Esophagus muscularis mucosa (tissue), 4 donors: ENCODE results near the gene ADAT3. TPM values are rescaled to one million over a fixed set of nuclear protein-coding genes. Genes with fewer than 3 reads are reported as not detected.

Experiments used
- DNase-seq: peaks from one replicate; pipeline ENCODE4 v3.0.0-alpha.2; 2017; ENCODE audit errors: extremely low spot score
- H3K27ac ChIP-seq, 4 donors: fragments of 200-600 bp; sonication (generic); replicated peaks in 1 of 4; 1 replicate in 3 of 4; 2 replicates in 1 of 4; pipeline ENCODE4 v1.5.1; 2016 to 2019; ENCODE audit warnings: mild to moderate bottlenecking in 1 of 4
- H3K27me3 ChIP-seq, 4 donors: fragments of 200-600 bp; sonication (generic); one replicate each; pipeline versions ENCODE4 v1.5.1 to v1.6.0; 2016 to 2019
- H3K36me3 ChIP-seq, 4 donors: fragments of 200-600 bp; sonication (generic); one replicate each; pipeline ENCODE4 v1.5.1; 2016 to 2019
- H3K4me1 ChIP-seq, 4 donors: fragments of 200-600 bp; sonication (generic); one replicate each; pipeline ENCODE4 v1.5.1; 2016 to 2019
- H3K4me3 ChIP-seq, 4 donors: fragments of 200-600 bp; sonication (generic); 1 replicate in 2 of 4; 2 replicates in 2 of 4; pipeline ENCODE4 v1.5.1; 2016 to 2019; ENCODE audit warnings: mild to moderate bottlenecking in 4 of 4, moderate library complexity in 1 of 4
- H3K9me3 ChIP-seq, 4 donors: fragments of 200-600 bp; sonication (generic); 1 replicate in 3 of 4; 2 replicates in 1 of 4; pipeline ENCODE4 v1.5.1; 2016 to 2019
- EP300 ChIP-seq: sonication (generic); formaldehyde crosslinking; IDR thresholded peaks from one replicate; pipeline ENCODE4 v1.6.1; 2017; ENCODE audit warnings: antibody characterized with exemption
- POLR2A ChIP-seq: fragments of 450-650 bp; IDR thresholded peaks from one replicate; pipeline ENCODE4 v1.6.1; 2017; ENCODE audit warnings: antibody characterized with exemption, moderate library complexity, mild to moderate bottlenecking, low read depth
- POLR2AphosphoS5 ChIP-seq, 2 donors: sonication (generic); formaldehyde crosslinking; IDR thresholded peaks; one replicate each; pipeline ENCODE4 v1.6.1; 2017; ENCODE audit warnings: antibody characterized with exemption in 2 of 2
- WGBS: methylation state at CpG from one replicate; pipeline ENCODE4 v1.1.5; 2018; 5-methylcytosine and 5-hydroxymethylcytosine counted together
- intact Hi-C: fragments of 100-400 bp; cut with DNase I; formaldehyde crosslinking; loops from one replicate; pipeline ENCODE4 v1.15.1; 2023
- total RNA-seq, 4 donors: library from RNA; depleted of rRNA; stranded (reverse); fragments of >200 nt; gene quantifications; one replicate each; pipeline versions ENCODE4 v1.1.0 to v1.2.1, GENCODE V29; 2016
- TF ChIP-seq, protein P1 (sequence below), 3 experiments: fragments of 200-600 bp in 2 of 3; fragments of 450-650 bp in 1 of 3; sonication (generic) in 2 of 3; IDR thresholded peaks; one replicate each; pipeline ENCODE4 v1.5.1; 2017 to 2019; ENCODE audit warnings: antibody characterized with exemption in 3 of 3, mild to moderate bottlenecking in 2 of 3, moderate library complexity in 1 of 3

Gene ADAT3
- total RNA-seq, 4 donors from 2014 or later = 3.8 to 5.6 (median 4.4) TPM

DNA sequence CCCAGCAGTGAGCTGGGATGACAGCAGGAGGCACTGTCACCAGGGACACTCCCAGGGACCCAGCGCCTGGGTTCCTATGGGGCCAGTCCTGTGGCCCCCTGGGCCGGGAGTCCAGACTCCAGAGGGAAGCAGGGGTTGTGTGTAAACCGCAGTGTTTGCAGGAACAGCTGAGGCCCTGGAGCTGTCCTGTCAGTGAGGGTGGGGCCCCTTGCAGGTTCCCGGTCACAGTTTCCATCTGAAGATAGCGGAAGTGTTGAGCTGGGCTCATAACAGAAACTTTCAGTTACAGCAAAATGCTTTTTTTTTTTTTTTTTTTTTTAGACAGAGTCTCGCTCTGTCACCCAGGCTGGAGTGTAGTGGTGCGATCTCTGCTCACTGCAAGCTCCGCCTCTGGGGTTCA lies 18.1 kb downstream of the ADAT3 start:
- Histone ChIP-seq H3K27ac (no peak overlapping the region), H3K4me3 (no peak overlapping the region), H3K9me3 (no peaks in the 10 kb centered on the region), H3K27me3 (no peaks in the 10 kb centered on the region), H3K36me3 (peaks cover 44 to 74% (median 66%) of the 10 kb centered on the region in 4 donors), H3K4me1 (no peaks in the 10 kb centered on the region)
- no peak for TF ChIP-seq EP300
- intact Hi-C loops = no loop called here
- DNase-seq = no peak
- 77% methylated on average over 7 of the region's 8 CpGs for WGBS

DNA sequence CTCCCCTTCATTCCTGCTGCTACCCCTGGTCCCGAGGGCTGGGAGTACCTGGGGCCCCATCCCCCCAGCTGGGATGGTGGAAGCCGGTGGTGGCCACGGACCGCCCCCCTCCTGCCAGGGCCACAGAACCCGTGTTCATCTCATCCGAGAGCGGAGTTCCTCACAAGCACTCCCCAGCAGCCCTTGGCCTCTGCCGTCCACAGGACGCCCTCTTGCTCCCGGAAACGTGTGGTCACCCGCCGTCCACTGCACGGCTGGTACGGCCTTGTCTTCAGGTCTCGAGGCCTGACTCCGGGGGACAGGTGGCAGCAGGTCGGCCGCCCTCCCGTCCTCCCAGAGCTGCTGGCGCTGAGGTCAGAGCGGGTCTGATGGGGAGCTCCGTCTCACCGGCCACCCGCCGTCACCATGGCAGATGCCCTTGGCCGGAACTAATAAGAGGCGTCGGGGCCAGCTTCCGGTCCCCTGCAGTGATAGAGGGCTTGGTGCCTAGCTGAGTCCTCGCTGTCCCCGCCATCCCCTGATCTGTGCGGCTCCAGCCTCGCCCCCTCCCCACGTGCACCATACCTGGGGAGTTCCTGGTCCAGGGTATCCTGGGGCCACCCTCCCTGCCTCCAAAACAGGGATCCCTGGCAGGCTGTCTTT lies 19.2 kb downstream of the ADAT3 start:
- WGBS = 87% methylated on average over 15 of the region's 35 CpGs

DNA sequence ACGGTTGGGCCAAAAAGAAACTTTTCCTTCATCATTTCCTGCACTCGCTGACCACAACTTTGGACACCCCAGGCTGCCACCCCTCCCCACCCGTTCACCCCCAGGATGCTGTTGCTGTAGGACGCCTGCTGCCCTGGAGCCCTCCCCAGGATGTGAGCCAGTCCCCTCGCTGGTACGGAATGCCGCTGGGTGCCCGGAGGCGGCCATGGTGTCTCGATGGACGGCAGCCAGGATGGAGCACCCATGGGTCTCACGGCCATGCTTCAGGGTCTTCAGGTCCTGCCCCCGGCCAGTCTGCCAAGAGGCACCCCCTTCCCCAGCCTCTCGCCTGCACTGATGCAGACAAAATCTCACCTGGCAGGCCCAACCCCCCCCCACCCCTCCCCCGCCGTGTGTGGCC lies 20.3 kb downstream of the ADAT3 start:
- Histone ChIP-seq H3K27me3 (no peaks in the 10 kb centered on the region), H3K27ac (no peak overlapping the region), H3K9me3 (no peaks in the 10 kb centered on the region), H3K4me3 (no peak overlapping the region), H3K4me1 (peaks cover 10 to 18% (median 15%) of the 10 kb centered on the region in 4 donors), H3K36me3 (peaks cover 23 to 52% (median 44%) of the 10 kb centered on the region in 4 donors)
- intact Hi-C loops = loop anchor here (5.0 kb wide), 1 partner anchor 147 kb away; no protein-coding TSS in a partner anchor
- no peak for TF ChIP-seq POLR2A
- TF ChIP-seq, protein P1, sequence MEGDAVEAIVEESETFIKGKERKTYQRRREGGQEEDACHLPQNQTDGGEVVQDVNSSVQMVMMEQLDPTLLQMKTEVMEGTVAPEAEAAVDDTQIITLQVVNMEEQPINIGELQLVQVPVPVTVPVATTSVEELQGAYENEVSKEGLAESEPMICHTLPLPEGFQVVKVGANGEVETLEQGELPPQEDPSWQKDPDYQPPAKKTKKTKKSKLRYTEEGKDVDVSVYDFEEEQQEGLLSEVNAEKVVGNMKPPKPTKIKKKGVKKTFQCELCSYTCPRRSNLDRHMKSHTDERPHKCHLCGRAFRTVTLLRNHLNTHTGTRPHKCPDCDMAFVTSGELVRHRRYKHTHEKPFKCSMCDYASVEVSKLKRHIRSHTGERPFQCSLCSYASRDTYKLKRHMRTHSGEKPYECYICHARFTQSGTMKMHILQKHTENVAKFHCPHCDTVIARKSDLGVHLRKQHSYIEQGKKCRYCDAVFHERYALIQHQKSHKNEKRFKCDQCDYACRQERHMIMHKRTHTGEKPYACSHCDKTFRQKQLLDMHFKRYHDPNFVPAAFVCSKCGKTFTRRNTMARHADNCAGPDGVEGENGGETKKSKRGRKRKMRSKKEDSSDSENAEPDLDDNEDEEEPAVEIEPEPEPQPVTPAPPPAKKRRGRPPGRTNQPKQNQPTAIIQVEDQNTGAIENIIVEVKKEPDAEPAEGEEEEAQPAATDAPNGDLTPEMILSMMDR (IDR thresholded peaks at IDR 0.05) = no peak
- TF ChIP-seq POLR2AphosphoS5 (IDR thresholded peaks at IDR 0.05) = no peak
- TF ChIP-seq EP300 = no peak
- no peak for DNase-seq
- 86% methylated on average over 4 of the region's 16 CpGs for WGBS

More for the DNA sequence above, 19.2 kb downstream of the ADAT3 start:
- H3K36me3 ChIP-seq = peaks cover 33 to 63% (median 55%) of the 10 kb centered on the region in 4 donors
- intact Hi-C loops = no loop called here
- no peaks in the 10 kb centered on the region for H3K9me3 ChIP-seq
- no peak for DNase-seq
- TF ChIP-seq, protein P1 (IDR thresholded peaks at IDR 0.05) = no peak
- TF ChIP-seq POLR2AphosphoS5 (IDR thresholded peaks at IDR 0.05) = no peak
- TF ChIP-seq EP300 = no peak
- H3K27ac ChIP-seq = no peak overlapping the region
- H3K4me1 ChIP-seq = peaks cover 3 to 7% (median 6%) of the 10 kb centered on the region in 4 donors
- no peaks in the 10 kb centered on the region for H3K27me3 ChIP-seq
- H3K4me3 ChIP-seq = no peak overlapping the region

DNA sequence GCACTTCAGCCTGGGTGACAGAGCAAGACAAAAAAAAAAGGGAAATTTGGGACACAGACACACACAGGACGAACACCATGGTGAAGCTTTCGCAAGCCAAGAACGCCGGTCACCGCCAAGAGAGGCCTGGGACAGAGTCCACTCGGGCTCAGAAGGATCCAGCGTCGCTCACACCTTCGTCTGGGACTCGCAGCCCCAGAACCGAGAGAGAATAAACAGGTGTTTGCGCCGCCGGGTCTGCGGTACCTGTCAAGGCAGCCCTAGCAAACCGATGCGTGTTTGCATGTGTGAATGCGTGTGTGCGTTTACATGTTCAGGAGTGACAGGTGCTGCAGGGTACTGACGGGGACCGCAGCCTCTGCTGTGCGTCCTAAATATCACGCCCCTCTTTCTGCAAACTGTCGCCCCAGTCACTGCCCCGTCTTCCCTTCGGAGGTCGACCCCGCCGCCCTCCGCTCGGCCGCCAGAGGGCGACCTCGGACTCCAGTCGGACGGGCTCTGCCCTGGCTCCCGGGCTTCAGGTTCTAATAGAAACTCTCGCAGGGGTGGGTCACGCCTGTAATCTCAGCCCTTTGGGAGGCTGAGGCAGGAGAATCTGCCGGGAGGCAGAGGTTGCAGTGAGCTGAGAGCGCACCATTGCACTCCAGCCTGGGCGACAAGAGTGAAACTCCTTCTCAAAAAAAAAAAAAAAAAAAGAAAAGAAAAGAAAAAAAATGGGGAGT lies 24.0 kb downstream of the ADAT3 start:
- Histone ChIP-seq H3K27ac (no peak overlapping the region), H3K36me3 (peaks cover 4 to 17% (median 14%) of the 10 kb centered on the region in 4 donors), H3K27me3 (peaks cover 0 to 9% (median 0%) of the 10 kb centered on the region in 4 donors), H3K9me3 (peaks cover 0 to 3% (median 0%) of the 10 kb centered on the region in 4 donors), H3K4me3 (peak overlapping the region; percentile 42 to 54 (median 44)), H3K4me1 (peaks cover 10 to 20% (median 16%) of the 10 kb centered on the region in 4 donors)
- intact Hi-C loops = loop anchor here (5.0 kb wide), 1 partner anchor 143 kb away; no protein-coding TSS in a partner anchor
- DNase-seq = no peak
- WGBS = 14% methylated on average over 38 of the region's 42 CpGs
- TF ChIP-seq POLR2A (no peak), EP300 (no peak), POLR2AphosphoS5 (IDR thresholded peaks at IDR 0.05) (peak; percentile 44 to 67)
- TF ChIP-seq, protein P1 (IDR thresholded peaks at IDR 0.05) = peak; percentile 90 to 93 (median 92)

DNA sequence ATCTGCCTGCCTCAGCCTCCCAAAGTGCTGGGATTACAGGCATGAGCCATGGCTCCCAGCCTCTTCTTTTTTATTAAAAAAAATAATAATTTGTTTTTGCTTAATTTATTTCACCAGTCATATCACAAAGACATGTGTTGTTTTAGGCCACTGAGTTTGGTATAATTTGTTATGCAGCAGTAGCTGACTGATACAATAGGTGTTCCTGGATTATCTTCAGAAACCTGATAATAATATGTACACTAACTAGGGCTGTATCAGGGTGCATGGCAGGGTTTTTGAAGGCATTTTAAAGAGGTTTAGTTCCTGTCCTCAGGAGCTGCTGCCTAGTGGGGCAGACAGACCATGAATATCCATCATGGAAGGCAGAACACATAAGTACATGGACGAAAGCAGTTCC lies 26.2 kb downstream of the ADAT3 start:
- Histone ChIP-seq H3K4me3 (no peak overlapping the region), H3K36me3 (no peaks in the 10 kb centered on the region), H3K9me3 (peaks cover 0 to 3% (median 0%) of the 10 kb centered on the region in 4 donors), H3K4me1 (peaks cover 10 to 20% (median 16%) of the 10 kb centered on the region in 4 donors), H3K27ac (no peak overlapping the region), H3K27me3 (peaks cover 0 to 9% (median 0%) of the 10 kb centered on the region in 4 donors)
- intact Hi-C loops = no loop called here
- DNase-seq = no peak
- TF ChIP-seq EP300 = no peak
- TF ChIP-seq POLR2A = no peak
- no peak for TF ChIP-seq POLR2AphosphoS5 (IDR thresholded peaks at IDR 0.05)
- TF ChIP-seq, protein P1 (IDR thresholded peaks at IDR 0.05) = no peak
- WGBS = 77% methylated on average over 1 of the region's 1 CpG
